ENCODE data around the gene RPRD1B.

Gene RPRD1B

GRCh38 chr20:38136421-38137245, 103.1 kb downstream of the RPRD1B start:
- TF ChIP-seq, protein P1, sequence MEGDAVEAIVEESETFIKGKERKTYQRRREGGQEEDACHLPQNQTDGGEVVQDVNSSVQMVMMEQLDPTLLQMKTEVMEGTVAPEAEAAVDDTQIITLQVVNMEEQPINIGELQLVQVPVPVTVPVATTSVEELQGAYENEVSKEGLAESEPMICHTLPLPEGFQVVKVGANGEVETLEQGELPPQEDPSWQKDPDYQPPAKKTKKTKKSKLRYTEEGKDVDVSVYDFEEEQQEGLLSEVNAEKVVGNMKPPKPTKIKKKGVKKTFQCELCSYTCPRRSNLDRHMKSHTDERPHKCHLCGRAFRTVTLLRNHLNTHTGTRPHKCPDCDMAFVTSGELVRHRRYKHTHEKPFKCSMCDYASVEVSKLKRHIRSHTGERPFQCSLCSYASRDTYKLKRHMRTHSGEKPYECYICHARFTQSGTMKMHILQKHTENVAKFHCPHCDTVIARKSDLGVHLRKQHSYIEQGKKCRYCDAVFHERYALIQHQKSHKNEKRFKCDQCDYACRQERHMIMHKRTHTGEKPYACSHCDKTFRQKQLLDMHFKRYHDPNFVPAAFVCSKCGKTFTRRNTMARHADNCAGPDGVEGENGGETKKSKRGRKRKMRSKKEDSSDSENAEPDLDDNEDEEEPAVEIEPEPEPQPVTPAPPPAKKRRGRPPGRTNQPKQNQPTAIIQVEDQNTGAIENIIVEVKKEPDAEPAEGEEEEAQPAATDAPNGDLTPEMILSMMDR (IDR thresholded peaks at IDR 0.05; ENCODE audit: control insufficient read depth, insufficient read depth, low read depth, low read length, missing control alignments): no peak
- DNase-seq (ENCODE audit: low read depth): no peak
- no peak overlapping the region for H3K4me3 ChIP-seq (ENCODE audit: control insufficient read depth, low read depth, low read length)

DNA sequence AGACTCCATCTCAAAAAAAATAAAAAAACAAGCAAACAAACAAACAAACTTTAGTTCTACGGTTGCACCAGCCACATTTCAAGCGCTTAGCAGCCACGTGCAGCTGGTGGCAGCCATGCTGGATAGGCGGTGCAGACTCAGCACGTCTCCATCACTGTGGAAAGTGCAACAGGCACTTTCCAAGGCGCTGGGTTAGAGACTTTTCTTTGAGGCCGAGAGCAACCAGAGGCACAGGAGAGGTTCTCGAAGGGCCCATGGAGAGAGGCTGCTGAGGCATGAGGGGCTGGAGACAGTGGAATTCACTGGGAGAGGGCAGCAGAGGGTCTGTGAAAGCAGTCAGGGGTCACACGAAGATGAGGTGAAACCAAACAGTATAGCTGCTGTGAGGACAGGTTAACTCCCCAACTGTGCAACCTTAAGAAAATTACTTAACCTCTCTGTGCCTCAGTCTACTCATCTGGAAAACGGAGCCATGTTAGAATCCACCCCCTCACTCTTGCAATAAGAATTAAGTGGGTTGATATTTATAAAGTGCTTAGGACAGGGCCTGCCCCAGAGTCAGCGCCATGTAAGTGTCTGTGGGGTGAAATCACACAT, 104.0 kb downstream of the RPRD1B start:
- TF ChIP-seq, protein P1 (IDR thresholded peaks at IDR 0.05; ENCODE audit: control insufficient read depth, insufficient read depth, low read depth, low read length, missing control alignments): no peak
- no peak overlapping the region for H3K4me3 ChIP-seq (ENCODE audit: control insufficient read depth, low read depth, low read length)
- no peak for DNase-seq (ENCODE audit: low read depth)

GRCh38 chr20:38138086-38138778, 104.7 kb downstream of the RPRD1B start:
- TF ChIP-seq, protein P1 (IDR thresholded peaks at IDR 0.05; ENCODE audit: control insufficient read depth, insufficient read depth, low read depth, low read length, missing control alignments): no peak
- no peak for DNase-seq (ENCODE audit: low read depth)
- no peak overlapping the region for H3K4me3 ChIP-seq (ENCODE audit: control insufficient read depth, low read depth, low read length)

DNA sequence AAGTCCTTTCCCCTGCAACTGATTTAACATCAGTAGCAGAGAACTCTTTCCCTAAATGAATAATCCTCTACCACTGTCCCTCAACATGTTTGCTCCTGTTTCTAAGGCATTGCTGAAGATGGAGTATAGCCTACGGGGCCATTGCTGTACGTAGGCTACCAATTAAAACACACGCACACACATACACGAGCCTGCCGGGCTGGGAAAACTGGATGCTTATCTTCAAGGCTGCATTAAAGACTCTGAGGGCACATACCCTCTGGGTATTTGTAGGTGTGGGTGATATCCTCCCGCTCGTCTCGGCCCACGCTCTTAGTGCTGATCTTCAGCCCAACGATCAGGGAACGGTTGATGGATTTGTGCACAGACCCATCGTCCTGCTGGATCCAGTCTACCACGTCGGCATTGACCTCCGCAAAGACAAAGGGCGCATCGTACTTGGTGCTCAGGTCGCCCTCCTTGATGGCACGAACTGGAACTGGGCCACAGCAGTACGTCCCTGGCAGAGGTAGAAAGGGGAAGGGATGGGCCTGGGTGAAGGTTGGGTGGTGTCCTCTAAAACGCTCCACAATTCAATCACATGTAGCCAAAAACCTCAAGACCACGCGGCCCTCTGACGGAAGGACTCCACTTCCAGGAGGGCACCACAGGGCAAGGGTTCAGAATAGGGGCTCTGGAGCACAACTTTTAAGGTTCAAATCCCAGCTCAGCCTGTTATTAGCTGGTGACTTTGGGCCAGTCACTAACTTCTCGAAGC, 105.8 kb downstream of the RPRD1B start:
- TF ChIP-seq, protein P1 (IDR thresholded peaks at IDR 0.05; ENCODE audit: control insufficient read depth, insufficient read depth, low read depth, low read length, missing control alignments): no peak
- no peak overlapping the region for H3K4me3 ChIP-seq (ENCODE audit: control insufficient read depth, low read depth, low read length)
- DNase-seq (ENCODE audit: low read depth): no peak

DNA sequence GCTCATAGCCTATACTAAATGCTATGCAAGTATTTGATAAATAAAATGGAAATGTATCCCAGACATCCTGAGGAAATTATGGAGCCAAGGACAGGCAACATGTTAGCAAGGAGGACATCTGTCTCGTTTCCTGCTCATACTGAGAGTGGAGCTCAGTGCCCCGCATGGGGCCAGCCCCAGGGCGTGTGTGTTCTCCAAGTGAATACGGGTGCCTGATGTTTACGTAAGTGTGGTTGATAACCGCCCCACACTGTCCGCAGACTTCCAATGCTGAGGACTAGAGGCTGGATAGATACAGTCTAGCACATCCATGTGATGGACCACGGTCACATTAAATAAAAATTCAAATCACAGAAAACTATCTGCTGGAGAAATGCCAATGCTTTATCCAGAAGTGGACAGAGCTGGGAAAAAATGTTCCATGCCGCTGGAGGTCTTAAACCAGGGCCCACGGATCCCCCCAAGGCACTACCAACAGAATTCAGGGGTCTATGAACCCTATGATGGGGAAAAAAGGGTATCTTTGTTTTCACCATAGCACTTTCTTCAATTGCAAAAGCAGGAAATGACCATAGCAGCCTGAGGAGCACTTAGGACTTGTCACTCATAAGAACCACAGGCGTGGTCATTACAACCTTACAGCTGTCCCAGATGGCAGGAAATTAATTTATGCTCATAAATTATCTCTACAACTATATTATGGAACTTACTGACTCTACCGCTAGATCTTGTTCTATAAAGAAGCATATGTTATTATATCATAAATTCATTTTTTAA, 106.6 kb downstream of the RPRD1B start:
- DNase-seq (ENCODE audit: low read depth): no peak
- no peak overlapping the region for H3K4me3 ChIP-seq (ENCODE audit: control insufficient read depth, low read depth, low read length)
- TF ChIP-seq, protein P1 (IDR thresholded peaks at IDR 0.05; ENCODE audit: control insufficient read depth, insufficient read depth, low read depth, low read length, missing control alignments): no peak

Measured in AG09309 (cell line).